ENCODE measurements around the gene RCOR3. TPM values are rescaled to one million over a fixed set of nuclear protein-coding genes. Genes with fewer than 3 reads are reported as not detected.

The RCOR3 gene
- total and polyA plus RNA-seq, 2 of the 8 experiments (the other 6 are each of a cell fraction or from before 2014, with no cell fraction given), result 21.4 to 36.3 TPM

DNA sequence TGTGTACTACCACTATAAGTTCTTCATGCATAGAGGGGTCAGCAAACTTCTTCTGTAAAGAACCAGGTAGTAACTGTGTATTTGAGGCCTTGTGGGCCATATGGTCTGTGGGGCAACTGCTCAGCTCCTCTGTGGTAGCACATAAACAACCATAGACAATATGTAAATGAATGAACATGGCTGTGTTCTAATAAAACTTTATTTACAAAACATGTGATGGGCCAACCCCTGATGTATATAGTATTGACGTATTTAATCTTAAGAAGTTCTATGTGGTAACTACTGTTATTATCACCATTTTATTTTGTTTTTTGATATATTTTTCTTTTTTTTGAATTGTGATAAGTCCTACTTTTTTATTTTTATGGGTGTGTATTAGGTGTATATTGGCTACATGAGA is 82.8 kb downstream of the RCOR3 start:
- FAIRE-seq, result no peak
- CTCF ChIA-PET (ENCODE audit: partially characterized antibody), result interaction anchor here (0.6 to 3.5 kb wide), 5 partner anchors 9 to 19 kb away, joined by 3 to 13 read pairs (median 5); no protein-coding TSS in a partner anchor
- H3K36me3 ChIP-seq (ENCODE audit: control insufficient read depth in 2 of 4, insufficient read depth in 4 of 4, low read length in 3 of 4), result no peaks in the 10 kb centered on the region; a peak in 1 of 8 replicates
- TF ChIP-seq HDAC2 (IDR thresholded peaks at IDR 0.05; ENCODE audit: borderline replicate concordance in 1 of 2, low read depth in 2 of 2, low read length in 2 of 2) (no peak), RAD21 (IDR thresholded peaks at IDR 0.05 in 1 of 2, conservative IDR thresholded peaks at IDR 0.05 in 1 of 2; ENCODE audit: low read depth in 2 of 2, low read length in 2 of 2) (no peak), RNF2 (IDR thresholded peaks at IDR 0.05; ENCODE audit: borderline replicate concordance, low read depth, low read length, missing control alignments, poor library complexity, severe bottlenecking) (no peak)

More for the DNA sequence above, 82.8 kb downstream of the RCOR3 start:
- Histone ChIP-seq H3K4ac (replicated peaks; ENCODE audit: insufficient read length, low read depth, low read length) (no peak overlapping the region), H3K23ac (ENCODE audit: insufficient read length) (no peak overlapping the region), H2AFZ (ENCODE audit: low read length) (no peak overlapping the region), H4K91ac (replicated peaks; ENCODE audit: insufficient read length, low read length) (no peak overlapping the region), H3K4me2 (ENCODE audit: insufficient read depth in 1 of 2, low read depth in 2 of 2, low read length in 2 of 2) (no peak overlapping the region), H4K5ac (ENCODE audit: insufficient read length, low read depth, low read length) (no peak overlapping the region), H3K79me1 (ENCODE audit: low read depth, low read length) (peaks cover 7% of the 10 kb centered on the region; the same call in 1 of the 2 replicates), H3K27me3 (replicated peaks in 1 of 4; ENCODE audit: control insufficient read depth in 3 of 4, extremely low read depth in 1 of 4, insufficient read depth in 3 of 4, low read length in 3 of 4) (no peaks in the 10 kb centered on the region), H3K56ac (replicated peaks; ENCODE audit: insufficient read length, low read depth, low read length) (no peak overlapping the region), H4K8ac (ENCODE audit: extremely low read depth, insufficient read depth, low read length) (no peak overlapping the region), H3K14ac (ENCODE audit: insufficient read length) (no peak overlapping the region), H2BK5ac (ENCODE audit: low read depth, low read length) (no peak overlapping the region), H2AK5ac (ENCODE audit: low read depth, low read length) (no peak overlapping the region), H2BK20ac (ENCODE audit: low read length) (no peak overlapping the region), H3K9ac (replicated peaks in 1 of 4; ENCODE audit: extremely low read depth in 1 of 4, low read depth in 3 of 4, low read length in 3 of 4) (no peak overlapping the region), H3K4me1 (replicated peaks in 1 of 4; ENCODE audit: control insufficient read depth in 3 of 4, insufficient read depth in 4 of 4, low read length in 3 of 4) (peaks cover 4 to 6% (median 5%) of the 10 kb centered on the region in 4 experiments; a peak in 6 of 7 replicates), H4K20me1 (replicated peaks in 1 of 2; ENCODE audit: control insufficient read depth in 1 of 2, insufficient read depth in 2 of 2, low read length in 2 of 2) (peaks cover 0 to 8% of the 10 kb centered on the region in 2 experiments), H3K79me2 (ENCODE audit: control insufficient read depth in 1 of 2, insufficient read depth in 2 of 2, low read length in 2 of 2) (peaks cover 0 to 37% of the 10 kb centered on the region in 2 experiments; a peak in 2 of 4 replicates), H3K4me3 (ENCODE audit: extremely low read depth in 1 of 4, insufficient read depth in 2 of 4, low read depth in 3 of 4, low read length in 4 of 4) (no peak overlapping the region), H3K27ac (ENCODE audit: low read depth, low read length) (no peak overlapping the region), H2BK15ac (ENCODE audit: low read length) (no peak overlapping the region), H3K18ac (ENCODE audit: extremely low read depth, low read length) (no peak overlapping the region), H2BK120ac (replicated peaks; ENCODE audit: low read depth, low read length) (no peak overlapping the region), H2BK12ac (ENCODE audit: low read depth, low read length) (no peak overlapping the region), H3K9me3 (ENCODE audit: insufficient read depth in 2 of 2, low read depth in 1 of 2, low read length in 1 of 2) (no peaks in the 10 kb centered on the region), H3K23me2 (ENCODE audit: low read depth, low read length) (no peaks in the 10 kb centered on the region)
- DNase-seq (ENCODE audit: low read depth in 1 of 2, low spot score in 2 of 2), result peak in 1 of 2 experiments; percentile 6
- WGBS, 2 experiments (ENCODE audit: extremely low coverage in 1 of 2, insufficient coverage in 1 of 2, insufficient read length in 1 of 2, insufficient replicate concordance in 2 of 2, low coverage in 1 of 2, low lambda C conversion rate in 2 of 2, missing lambda C conversion rate in 1 of 2), result 90% methylated on average over 1 of the region's 1 CpG; no CpG with 5 or more reads in 1 of the 2 experiments
- POLR2A ChIA-PET (ENCODE audit: partially characterized antibody), result no interaction called here
